GM12878 (cell line): ENCODE data around the gene LGALS9. TPM values are rescaled to one million over a fixed set of nuclear protein-coding genes. Genes with fewer than 3 reads are reported as not detected.

Experiments used
- ATAC-seq: fragments of 200-7000 bp; cut with Tn5 transposase; 3 replicates; pipeline ENCODE4 v1.9.1; 2020; ENCODE audit warnings: mild to moderate bottlenecking, moderate library complexity
- BruUV-seq: library from RNA; stranded (reverse); fragments of 400-500 nt; replicated peaks from 2 replicates; lab custom pipeline; 2021; lab: Mats Ljungman, UMichigan
- CTCF ChIA-PET: fragments of 300-600 bp; sonication (Branson Sonifier 250); formaldehyde crosslinking; extraction: SDS; loops from one replicate; lab custom pipeline; 2021; ENCODE audit warnings: inconsistent platforms; lab: Yijun Ruan, JAX
- POLR2A ChIA-PET: fragments of 350-600 bp; formaldehyde crosslinking; extraction: SDS; loops from one replicate; lab custom pipeline; 2021; ENCODE audit warnings: inconsistent platforms; lab: Charles Lee
- RAD21 ChIA-PET: fragments of 300-600 bp; sonication (Branson Sonifier 250); formaldehyde crosslinking; loops from one replicate; lab custom pipeline; 2023; ENCODE audit warnings: antibody characterized with exemption; ENCODE audit not compliant: unreplicated experiment; lab: Charles Lee
- SMC1A ChIA-PET: fragments of 300-600 bp; sonication (Branson Sonifier 250); formaldehyde crosslinking; loops from one replicate; lab custom pipeline; 2023; ENCODE audit not compliant: unreplicated experiment, uncharacterized antibody; lab: Charles Lee
- DNase-seq: peaks from one replicate; pipeline ENCODE4 v3.0.0-alpha.2; 2011; ENCODE audit warnings: low read depth, low spot score
- FAIRE-seq: peaks from 3 replicates; lab custom pipeline; 2011; peaks lifted over from hg19 to GRCh38; lab: Jason Lieb, UNC
- H2AFZ ChIP-seq: 2 replicates; pipeline ENCODE4 v1.6.0; 2011; ENCODE audit warnings: low read depth, low read length, control low read depth; ENCODE audit not compliant: control insufficient read depth
- H3K27ac ChIP-seq: 2 replicates; pipeline ENCODE4 v1.5.1; 2011; ENCODE audit warnings: control low read depth; ENCODE audit not compliant: control insufficient read depth, insufficient read depth
- H3K27me3 ChIP-seq, 2 experiments: replicated peaks in 1 of 2; 2 replicates each; pipeline versions ENCODE4 v1.6.0 to v1.6.1; 2011; ENCODE audit warnings: low read length in 1 of 2; ENCODE audit not compliant: control insufficient read depth in 2 of 2, insufficient read depth in 2 of 2
- H3K36me3 ChIP-seq, 2 experiments: 2 replicates each; pipeline ENCODE4 v1.5.1; 2011; ENCODE audit warnings: low read length in 1 of 2; ENCODE audit not compliant: control insufficient read depth in 2 of 2, insufficient read depth in 2 of 2
- H3K4me1 ChIP-seq: 2 replicates; pipeline ENCODE4 v1.6.1; 2011; ENCODE audit warnings: mild to moderate bottlenecking, low read length, moderate library complexity, mixed read lengths; ENCODE audit not compliant: control insufficient read depth, insufficient read depth
- H3K4me2 ChIP-seq: 2 replicates; pipeline ENCODE4 v1.6.0; 2011; ENCODE audit warnings: control low read depth; ENCODE audit not compliant: control insufficient read depth, insufficient read depth
- H3K4me3 ChIP-seq: fragments of 200-600 bp; sonication (generic); 2 replicates; pipeline ENCODE4 v1.5.1; 2016
- H3K79me2 ChIP-seq: 2 replicates; pipeline ENCODE4 v1.6.0; 2011; ENCODE audit warnings: low read length; ENCODE audit not compliant: control insufficient read depth, insufficient read depth
- H3K9ac ChIP-seq: 2 replicates; pipeline ENCODE4 v1.8.0; 2011; ENCODE audit warnings: low read length, control low read depth, mixed read lengths; ENCODE audit not compliant: control insufficient read depth, insufficient read depth
- H3K9me3 ChIP-seq: replicated peaks from 3 replicates; pipeline ENCODE4 v1.5.1; 2011; ENCODE audit warnings: mild to moderate bottlenecking, low read length; ENCODE audit not compliant: control insufficient read depth, insufficient read depth
- H4K20me1 ChIP-seq: 2 replicates; pipeline ENCODE4 v1.6.0; 2011; ENCODE audit not compliant: control insufficient read depth, insufficient read depth
- CEBPB ChIP-seq, 2 experiments: fragments of 150-350 bp in 1 of 2; IDR thresholded peaks; 2 replicates each; pipeline ENCODE4 v1.6.1; 2012 to 2014; ENCODE audit warnings: low read depth in 2 of 2, low read length in 2 of 2, borderline replicate concordance in 1 of 2, inconsistent platforms in 1 of 2
- CHD1 ChIP-seq: IDR thresholded peaks from 2 replicates; pipeline ENCODE4 v1.6.1; 2012; ENCODE audit warnings: low read depth, low read length, improper control_type of control experiment
- CHD4 ChIP-seq: fragments of 200-600 bp; sonication (generic); IDR thresholded peaks from 2 replicates; pipeline ENCODE4 v1.6.1; 2016; ENCODE audit warnings: mild to moderate bottlenecking
- ETV6 ChIP-seq, 2 experiments: fragments of 450-650 bp in 1 of 2; IDR thresholded peaks in 1 of 2; conservative IDR thresholded peaks in 1 of 2; 2 replicates each; pipeline ENCODE4 v1.6.1; 2014; ENCODE audit warnings: antibody characterized with exemption in 1 of 2, borderline replicate concordance in 1 of 2, low read depth in 1 of 2, mild to moderate bottlenecking in 1 of 2, moderate library complexity in 1 of 2
- HDGF ChIP-seq: fragments of 450-650 bp; IDR thresholded peaks from 2 replicates; pipeline ENCODE4 v1.6.1; 2016; ENCODE audit warnings: antibody characterized with exemption
- JUNB ChIP-seq: IDR thresholded peaks from 2 replicates; pipeline ENCODE4 v1.6.1; 2016; ENCODE audit warnings: antibody characterized with exemption, mild to moderate bottlenecking
- NFIC ChIP-seq: IDR thresholded peaks from 2 replicates; pipeline ENCODE4 v1.6.1; 2012; ENCODE audit warnings: low read depth, mild to moderate bottlenecking, inconsistent platforms, low read length, moderate library complexity
- NFYB ChIP-seq: IDR thresholded peaks from 2 replicates; pipeline ENCODE4 v1.6.1; 2011; ENCODE audit warnings: low read depth, mild to moderate bottlenecking, low read length, improper control_type of control experiment, moderate library complexity; ENCODE audit not compliant: insufficient read depth
- RAD21 ChIP-seq: IDR thresholded peaks from 2 replicates; pipeline ENCODE4 v1.6.1; 2011; ENCODE audit warnings: mild to moderate bottlenecking, low read depth, low read length, moderate library complexity; ENCODE audit not compliant: insufficient read depth
- SRF ChIP-seq, 2 experiments: IDR thresholded peaks; 2 replicates each; pipeline ENCODE4 v1.6.1; 2011; ENCODE audit warnings: low read depth in 2 of 2, low read length in 2 of 2, mild to moderate bottlenecking in 1 of 2, moderate library complexity in 1 of 2
- TARDBP ChIP-seq: IDR thresholded peaks from 2 replicates; pipeline ENCODE4 v1.6.1; 2016; ENCODE audit warnings: borderline replicate concordance
- ZNF622 ChIP-seq: fragments of 450-650 bp; IDR thresholded peaks from 2 replicates; pipeline ENCODE4 v1.6.1; 2017; ENCODE audit warnings: mild to moderate bottlenecking, inconsistent platforms
- ZZZ3 ChIP-seq: IDR thresholded peaks from 2 replicates; pipeline ENCODE4 v1.6.1; 2011; ENCODE audit warnings: low read depth; ENCODE audit not compliant: control insufficient read depth, insufficient read length
- WGBS: methylation state at CpG from one replicate; pipeline ENCODE4 v1.1.6; 2016; ENCODE audit warnings: low lambda C conversion rate; ENCODE audit not compliant: insufficient replicate concordance, insufficient coverage; ENCODE audit errors: missing lambda C conversion rate; 5-methylcytosine and 5-hydroxymethylcytosine counted together
- in situ Hi-C: fragments of 300-500 bp; cut with MboI; formaldehyde crosslinking; loops from 9 replicates; pipeline ENCODE4 v1.14.3; 2018; ENCODE audit warnings: mixed read lengths
- intact Hi-C: fragments of 100-400 bp; cut with micrococcal nuclease; formaldehyde crosslinking; loops from one replicate; pipeline ENCODE4 v1.14.2; 2022; ENCODE audit not compliant: unreplicated experiment
- polyA plus RNA-seq, 11 experiments: library from polyadenylated mRNA; depleted of rRNA in 4 of 11; unstranded in 6 of 11; stranded (reverse) in 5 of 11; fragments of >200 nt; fragmentation: Nextera tagmentation in 4 of 11; fragmentation: Illumina TruSeq in 1 of 11; extraction: Ambion mirVana in 4 of 11; extraction: Trizol in 1 of 11; gene quantifications; 1 replicate in 1 of 11; 2 replicates in 10 of 11; pipeline versions ENCODE4 v1.2.1 to v1.2.3, GENCODE V29; 2011 to 2016; ENCODE audit warnings: inconsistent platforms in 2 of 11, missing spikeins in 2 of 11, low read depth in 1 of 11
- total RNA-seq, 4 experiments: library from RNA; depleted of rRNA in 3 of 4; stranded (reverse); fragments of >200 nt in 3 of 4; fragmentation: Illumina TruSeq in 1 of 4; extraction: Trizol in 1 of 4; gene quantifications; 2 replicates each; pipeline versions ENCODE4 v1.2.1 to v1.2.3, GENCODE V29; 2013 to 2021
- TF ChIP-seq, protein P1 (sequence below), 3 experiments: IDR thresholded peaks in 2 of 3; conservative IDR thresholded peaks in 1 of 3; 2 replicates each; pipeline ENCODE4 v1.5.1; 2011; ENCODE audit warnings: low read depth in 3 of 3, low read length in 3 of 3, mild to moderate bottlenecking in 3 of 3, control low read depth in 2 of 3, moderate library complexity in 2 of 3, inconsistent platforms in 1 of 3, mixed read lengths in 1 of 3; ENCODE audit not compliant: control insufficient read depth in 2 of 3, insufficient read depth in 1 of 3; ENCODE audit errors: extremely low read depth in 1 of 3
- TF ChIP-seq, protein P2 (sequence below): fragments of 150-350 bp; IDR thresholded peaks from 2 replicates; pipeline ENCODE4 v1.6.1; 2014; ENCODE audit warnings: mild to moderate bottlenecking, low read depth, low read length
- TF ChIP-seq, protein P3 (sequence below): fragments of 450-650 bp; IDR thresholded peaks from 2 replicates; pipeline ENCODE4 v1.6.1; 2014; ENCODE audit warnings: mild to moderate bottlenecking

Gene LGALS9
- total and polyA plus RNA-seq, 10 of the 15 experiments (the other 5 are each of a cell fraction or from before 2014, with no cell fraction given) = 22.5 to 294 (median 155) TPM

DNA sequence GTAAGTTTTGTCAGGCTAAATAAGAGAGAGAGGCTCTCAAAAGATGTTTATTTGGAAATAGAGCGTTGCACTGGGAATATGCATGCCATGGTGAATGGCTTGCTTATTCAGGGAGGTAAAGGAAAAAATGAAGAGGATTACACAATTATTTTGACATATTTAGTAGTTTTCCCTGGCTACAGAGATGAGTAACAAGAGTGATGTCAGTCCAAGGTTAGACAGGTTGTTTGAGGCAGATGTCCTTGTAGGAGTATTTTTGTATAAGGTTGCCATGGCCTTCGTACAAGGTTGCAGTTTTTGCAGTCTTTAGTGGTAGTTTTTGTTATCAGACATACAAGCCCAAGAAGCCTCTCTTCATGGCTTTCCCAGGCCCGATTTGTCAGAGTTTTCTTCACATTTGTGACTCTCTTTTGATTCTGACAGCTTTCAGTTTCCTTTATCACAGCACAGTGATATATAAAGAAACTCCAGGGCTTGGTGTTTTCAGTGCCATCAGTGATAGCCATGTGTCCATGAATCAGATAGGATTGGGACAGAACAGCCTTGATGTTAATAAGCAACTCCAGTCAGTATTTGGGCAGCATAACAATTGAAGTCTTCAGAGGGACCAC, 18.7 kb upstream of the LGALS9 start (continued):
- TF ChIP-seq, protein P1, sequence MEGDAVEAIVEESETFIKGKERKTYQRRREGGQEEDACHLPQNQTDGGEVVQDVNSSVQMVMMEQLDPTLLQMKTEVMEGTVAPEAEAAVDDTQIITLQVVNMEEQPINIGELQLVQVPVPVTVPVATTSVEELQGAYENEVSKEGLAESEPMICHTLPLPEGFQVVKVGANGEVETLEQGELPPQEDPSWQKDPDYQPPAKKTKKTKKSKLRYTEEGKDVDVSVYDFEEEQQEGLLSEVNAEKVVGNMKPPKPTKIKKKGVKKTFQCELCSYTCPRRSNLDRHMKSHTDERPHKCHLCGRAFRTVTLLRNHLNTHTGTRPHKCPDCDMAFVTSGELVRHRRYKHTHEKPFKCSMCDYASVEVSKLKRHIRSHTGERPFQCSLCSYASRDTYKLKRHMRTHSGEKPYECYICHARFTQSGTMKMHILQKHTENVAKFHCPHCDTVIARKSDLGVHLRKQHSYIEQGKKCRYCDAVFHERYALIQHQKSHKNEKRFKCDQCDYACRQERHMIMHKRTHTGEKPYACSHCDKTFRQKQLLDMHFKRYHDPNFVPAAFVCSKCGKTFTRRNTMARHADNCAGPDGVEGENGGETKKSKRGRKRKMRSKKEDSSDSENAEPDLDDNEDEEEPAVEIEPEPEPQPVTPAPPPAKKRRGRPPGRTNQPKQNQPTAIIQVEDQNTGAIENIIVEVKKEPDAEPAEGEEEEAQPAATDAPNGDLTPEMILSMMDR (IDR thresholded peaks at IDR 0.05 in 2 of 3, conservative IDR thresholded peaks at IDR 0.05 in 1 of 3; ENCODE audit: control insufficient read depth in 2 of 3, extremely low read depth in 1 of 3, insufficient read depth in 1 of 3, low read depth in 3 of 3, low read length in 3 of 3) = no peak
- TF ChIP-seq CHD4 (no peak), CHD1 (no peak), SRF (IDR thresholded peaks at IDR 0.05; ENCODE audit: low read depth in 2 of 2, low read length in 2 of 2) (no peak), NFYB (no peak), HDGF (no peak), TARDBP (no peak), NFIC (no peak)
- TF ChIP-seq, protein P2, sequence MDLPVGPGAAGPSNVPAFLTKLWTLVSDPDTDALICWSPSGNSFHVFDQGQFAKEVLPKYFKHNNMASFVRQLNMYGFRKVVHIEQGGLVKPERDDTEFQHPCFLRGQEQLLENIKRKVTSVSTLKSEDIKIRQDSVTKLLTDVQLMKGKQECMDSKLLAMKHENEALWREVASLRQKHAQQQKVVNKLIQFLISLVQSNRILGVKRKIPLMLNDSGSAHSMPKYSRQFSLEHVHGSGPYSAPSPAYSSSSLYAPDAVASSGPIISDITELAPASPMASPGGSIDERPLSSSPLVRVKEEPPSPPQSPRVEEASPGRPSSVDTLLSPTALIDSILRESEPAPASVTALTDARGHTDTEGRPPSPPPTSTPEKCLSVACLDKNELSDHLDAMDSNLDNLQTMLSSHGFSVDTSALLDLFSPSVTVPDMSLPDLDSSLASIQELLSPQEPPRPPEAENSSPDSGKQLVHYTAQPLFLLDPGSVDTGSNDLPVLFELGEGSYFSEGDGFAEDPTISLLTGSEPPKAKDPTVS = no peak

DNA sequence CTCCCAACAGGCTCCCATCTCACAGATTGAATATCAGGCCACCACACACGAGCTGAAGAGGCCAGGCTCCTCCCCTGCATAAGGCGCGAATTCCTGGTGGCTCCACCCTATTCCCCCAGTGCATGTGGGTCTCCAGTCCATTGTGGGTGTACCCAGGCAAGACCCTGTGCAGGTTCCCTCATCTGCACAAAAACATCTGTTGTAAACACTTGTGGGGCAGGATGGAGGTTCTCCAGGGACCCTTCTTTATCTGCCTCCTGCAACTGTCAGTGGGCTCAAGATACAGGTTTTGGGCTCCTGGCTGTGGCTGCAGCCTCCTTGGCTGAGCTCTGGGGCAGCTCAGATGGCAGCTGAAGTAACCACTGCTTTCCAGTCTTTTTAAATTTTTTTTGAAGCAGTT, 17.6 kb upstream of the LGALS9 start:
- Histone ChIP-seq H4K20me1 (no peaks in the 10 kb centered on the region), H3K9ac (no peak overlapping the region), H3K27me3 (no peaks in the 10 kb centered on the region), H3K9me3 (no peaks in the 10 kb centered on the region), H3K4me1 (peaks cover 5% of the 10 kb centered on the region; the same call in 1 of the 2 replicates), H2AFZ (no peak overlapping the region), H3K36me3 (peaks cover 22 to 39% of the 10 kb centered on the region in 2 experiments), H3K4me3 (no peak overlapping the region), H3K79me2 (no peaks in the 10 kb centered on the region), H3K27ac (no peak overlapping the region), H3K4me2 (no peak overlapping the region)
- in situ Hi-C loops = no loop called here
- DNase-seq (no peak), FAIRE-seq (no peak), ATAC-seq (no peak)
- intact Hi-C loops = no loop called here
- POLR2A ChIA-PET = no interaction called here
- CTCF ChIA-PET = interaction anchor here (1.2 to 2.6 kb wide), 2 partner anchors 22 to 39 kb away, joined by 3 to 9 read pairs; no protein-coding TSS in a partner anchor
- WGBS = 98% methylated on average over 3 of the region's 3 CpGs
- no TSS peak for BruUV-seq
- RAD21 ChIA-PET = no interaction called here
- SMC1A ChIA-PET = interaction anchor here (1.1 to 2.9 kb wide), 3 partner anchors 10 to 153 kb away, joined by 3 to 16 read pairs (median 3); no protein-coding TSS in a partner anchor
- TF ChIP-seq ZNF622 = no peak
- no peak for TF ChIP-seq ZZZ3
- no peak for TF ChIP-seq JUNB
- TF ChIP-seq, protein P3, sequence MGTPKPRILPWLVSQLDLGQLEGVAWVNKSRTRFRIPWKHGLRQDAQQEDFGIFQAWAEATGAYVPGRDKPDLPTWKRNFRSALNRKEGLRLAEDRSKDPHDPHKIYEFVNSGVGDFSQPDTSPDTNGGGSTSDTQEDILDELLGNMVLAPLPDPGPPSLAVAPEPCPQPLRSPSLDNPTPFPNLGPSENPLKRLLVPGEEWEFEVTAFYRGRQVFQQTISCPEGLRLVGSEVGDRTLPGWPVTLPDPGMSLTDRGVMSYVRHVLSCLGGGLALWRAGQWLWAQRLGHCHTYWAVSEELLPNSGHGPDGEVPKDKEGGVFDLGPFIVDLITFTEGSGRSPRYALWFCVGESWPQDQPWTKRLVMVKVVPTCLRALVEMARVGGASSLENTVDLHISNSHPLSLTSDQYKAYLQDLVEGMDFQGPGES = no peak
- TF ChIP-seq ETV6 (conservative IDR thresholded peaks at IDR 0.05 in 1 of 2, IDR thresholded peaks at IDR 0.05 in 1 of 2; ENCODE audit: borderline replicate concordance in 1 of 2, low read depth in 1 of 2) = no peak
- no peak for TF ChIP-seq CEBPB (IDR thresholded peaks at IDR 0.05; ENCODE audit: borderline replicate concordance in 1 of 2, low read depth in 2 of 2, low read length in 2 of 2)
- no peak for TF ChIP-seq RAD21
- TF ChIP-seq, protein P1 (IDR thresholded peaks at IDR 0.05 in 2 of 3, conservative IDR thresholded peaks at IDR 0.05 in 1 of 3; ENCODE audit: control insufficient read depth in 2 of 3, extremely low read depth in 1 of 3, insufficient read depth in 1 of 3, low read depth in 3 of 3, low read length in 3 of 3) = no peak
